SU-DHL-6 (cell line): ENCODE data around the gene HMGCS1.

Source experiments
- EZH2phosphoT487 ChIP-seq: fragments of 200-600 bp; sonication (generic), shearing (Covaris generic); conservative IDR thresholded peaks from 2 replicates; pipeline ENCODE4 v1.6.1; 2018; ENCODE audit warnings: mild to moderate bottlenecking, antibody characterized with exemption, low read length, moderate library complexity, mixed read lengths
- TF ChIP-seq, protein P1 (sequence below): fragments of 200-600 bp; sonication (generic); IDR thresholded peaks from one replicate; pipeline ENCODE4 v1.5.1; 2017; ENCODE audit warnings: antibody characterized with exemption, mild to moderate bottlenecking, low read length, moderate library complexity; ENCODE audit not compliant: insufficient read depth, poor library complexity, severe bottlenecking

- TF ChIP-seq, protein P1, sequence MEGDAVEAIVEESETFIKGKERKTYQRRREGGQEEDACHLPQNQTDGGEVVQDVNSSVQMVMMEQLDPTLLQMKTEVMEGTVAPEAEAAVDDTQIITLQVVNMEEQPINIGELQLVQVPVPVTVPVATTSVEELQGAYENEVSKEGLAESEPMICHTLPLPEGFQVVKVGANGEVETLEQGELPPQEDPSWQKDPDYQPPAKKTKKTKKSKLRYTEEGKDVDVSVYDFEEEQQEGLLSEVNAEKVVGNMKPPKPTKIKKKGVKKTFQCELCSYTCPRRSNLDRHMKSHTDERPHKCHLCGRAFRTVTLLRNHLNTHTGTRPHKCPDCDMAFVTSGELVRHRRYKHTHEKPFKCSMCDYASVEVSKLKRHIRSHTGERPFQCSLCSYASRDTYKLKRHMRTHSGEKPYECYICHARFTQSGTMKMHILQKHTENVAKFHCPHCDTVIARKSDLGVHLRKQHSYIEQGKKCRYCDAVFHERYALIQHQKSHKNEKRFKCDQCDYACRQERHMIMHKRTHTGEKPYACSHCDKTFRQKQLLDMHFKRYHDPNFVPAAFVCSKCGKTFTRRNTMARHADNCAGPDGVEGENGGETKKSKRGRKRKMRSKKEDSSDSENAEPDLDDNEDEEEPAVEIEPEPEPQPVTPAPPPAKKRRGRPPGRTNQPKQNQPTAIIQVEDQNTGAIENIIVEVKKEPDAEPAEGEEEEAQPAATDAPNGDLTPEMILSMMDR: no peak
- TF ChIP-seq EZH2phosphoT487: no peak
These were observed 57.5 kb downstream of the HMGCS1 start for GRCh38 chr5:43255704-43256103.
